ENCODE results near the gene CEACAM19.
"Not testable (repeated sequence)": the region's sequence is repeated elsewhere in the genome, so short reads cannot be mapped to it uniquely, and the experiment has no call there.

DNA sequence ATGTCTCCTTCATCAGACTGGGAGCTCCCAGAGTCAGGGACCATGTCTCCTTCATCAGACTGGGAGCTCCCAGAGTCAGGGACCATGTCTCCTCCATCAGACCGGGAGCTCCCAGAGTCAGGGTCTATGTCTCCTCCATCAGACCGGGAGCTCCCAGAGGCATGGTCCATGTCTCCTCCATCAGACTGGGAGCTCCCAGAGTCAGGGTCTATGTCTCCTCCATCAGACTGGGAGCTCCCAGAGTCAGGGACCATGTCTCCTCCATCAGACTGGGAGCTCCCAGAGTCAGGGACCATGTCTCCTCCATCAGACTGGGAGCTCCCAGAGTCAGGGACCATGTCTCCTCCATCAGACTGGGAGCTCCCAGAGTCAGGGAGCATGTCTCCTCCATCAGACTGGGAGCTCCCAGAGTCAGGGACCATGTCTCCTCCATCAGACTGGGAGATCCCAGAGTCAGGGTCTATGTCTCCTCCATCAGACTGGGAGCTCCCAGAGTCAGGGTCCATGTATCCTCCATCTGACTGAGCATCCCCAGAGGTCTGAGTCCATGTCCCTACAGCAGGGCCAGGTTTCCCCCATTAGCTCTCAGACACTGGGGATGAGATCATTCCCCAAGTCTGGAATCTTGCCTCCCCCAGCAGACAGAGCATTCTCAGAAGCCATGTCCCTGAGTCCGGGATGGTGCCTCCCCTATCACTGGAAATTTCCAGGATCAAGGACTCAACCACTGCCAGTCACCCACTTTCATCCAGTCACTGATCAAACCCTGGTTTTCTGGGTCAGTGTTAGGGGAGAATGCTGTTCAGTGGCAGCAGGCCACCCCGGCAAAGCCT, 38.4 kb downstream of the CEACAM19 start:
- TF ChIP-seq, protein P1, sequence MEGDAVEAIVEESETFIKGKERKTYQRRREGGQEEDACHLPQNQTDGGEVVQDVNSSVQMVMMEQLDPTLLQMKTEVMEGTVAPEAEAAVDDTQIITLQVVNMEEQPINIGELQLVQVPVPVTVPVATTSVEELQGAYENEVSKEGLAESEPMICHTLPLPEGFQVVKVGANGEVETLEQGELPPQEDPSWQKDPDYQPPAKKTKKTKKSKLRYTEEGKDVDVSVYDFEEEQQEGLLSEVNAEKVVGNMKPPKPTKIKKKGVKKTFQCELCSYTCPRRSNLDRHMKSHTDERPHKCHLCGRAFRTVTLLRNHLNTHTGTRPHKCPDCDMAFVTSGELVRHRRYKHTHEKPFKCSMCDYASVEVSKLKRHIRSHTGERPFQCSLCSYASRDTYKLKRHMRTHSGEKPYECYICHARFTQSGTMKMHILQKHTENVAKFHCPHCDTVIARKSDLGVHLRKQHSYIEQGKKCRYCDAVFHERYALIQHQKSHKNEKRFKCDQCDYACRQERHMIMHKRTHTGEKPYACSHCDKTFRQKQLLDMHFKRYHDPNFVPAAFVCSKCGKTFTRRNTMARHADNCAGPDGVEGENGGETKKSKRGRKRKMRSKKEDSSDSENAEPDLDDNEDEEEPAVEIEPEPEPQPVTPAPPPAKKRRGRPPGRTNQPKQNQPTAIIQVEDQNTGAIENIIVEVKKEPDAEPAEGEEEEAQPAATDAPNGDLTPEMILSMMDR (IDR thresholded peaks at IDR 0.05; ENCODE audit: low read depth, low read length), result not testable (repeated sequence)
- TF ChIP-seq, protein P2, sequence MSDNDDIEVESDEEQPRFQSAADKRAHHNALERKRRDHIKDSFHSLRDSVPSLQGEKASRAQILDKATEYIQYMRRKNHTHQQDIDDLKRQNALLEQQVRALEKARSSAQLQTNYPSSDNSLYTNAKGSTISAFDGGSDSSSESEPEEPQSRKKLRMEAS (IDR thresholded peaks at IDR 0.05; ENCODE audit: low read depth, low read length), result not testable (repeated sequence)
- not testable (repeated sequence) for TF ChIP-seq MYC (IDR thresholded peaks at IDR 0.05; ENCODE audit: low read depth, low read length)
